Measurements from ENCODE around the gene BEST1.

Gene BEST1

DNA sequence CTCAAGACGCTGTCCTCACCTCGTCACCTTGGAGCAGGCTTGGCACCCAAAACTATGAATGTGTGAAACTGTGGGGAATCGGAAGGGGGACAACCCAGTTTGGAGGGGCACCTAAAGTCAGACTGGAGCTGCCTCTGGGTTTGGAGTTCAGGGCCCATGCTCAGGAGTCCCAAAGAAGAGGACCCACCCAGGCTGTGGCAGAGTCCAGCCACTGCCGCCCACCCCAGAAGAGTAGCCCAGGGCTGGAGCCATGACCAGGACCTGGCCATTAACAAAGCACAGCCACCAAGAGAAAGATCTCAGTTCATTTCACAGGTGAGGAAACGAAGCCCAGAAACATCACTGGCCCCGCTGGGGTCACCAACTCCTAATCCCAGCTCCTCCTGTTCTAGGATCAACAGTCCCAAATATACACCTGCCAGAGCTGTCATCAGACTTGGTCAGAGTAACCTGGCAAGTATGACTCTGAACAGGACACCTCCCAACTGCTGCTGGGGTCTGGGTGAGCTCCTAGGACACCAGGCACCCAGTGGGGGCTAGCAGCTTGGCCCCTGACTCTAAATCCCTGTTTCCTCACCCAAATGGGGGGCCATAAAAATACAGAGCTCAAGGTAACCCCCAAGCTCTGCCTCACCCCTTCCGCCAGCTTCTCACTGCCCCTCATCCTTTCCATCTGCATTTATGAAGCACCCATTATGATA is 35.5 kb upstream of the BEST1 start:
- in situ Hi-C loops (cut with MboI; ENCODE audit: low sequenced_read_pairs): no loop called here

DNA sequence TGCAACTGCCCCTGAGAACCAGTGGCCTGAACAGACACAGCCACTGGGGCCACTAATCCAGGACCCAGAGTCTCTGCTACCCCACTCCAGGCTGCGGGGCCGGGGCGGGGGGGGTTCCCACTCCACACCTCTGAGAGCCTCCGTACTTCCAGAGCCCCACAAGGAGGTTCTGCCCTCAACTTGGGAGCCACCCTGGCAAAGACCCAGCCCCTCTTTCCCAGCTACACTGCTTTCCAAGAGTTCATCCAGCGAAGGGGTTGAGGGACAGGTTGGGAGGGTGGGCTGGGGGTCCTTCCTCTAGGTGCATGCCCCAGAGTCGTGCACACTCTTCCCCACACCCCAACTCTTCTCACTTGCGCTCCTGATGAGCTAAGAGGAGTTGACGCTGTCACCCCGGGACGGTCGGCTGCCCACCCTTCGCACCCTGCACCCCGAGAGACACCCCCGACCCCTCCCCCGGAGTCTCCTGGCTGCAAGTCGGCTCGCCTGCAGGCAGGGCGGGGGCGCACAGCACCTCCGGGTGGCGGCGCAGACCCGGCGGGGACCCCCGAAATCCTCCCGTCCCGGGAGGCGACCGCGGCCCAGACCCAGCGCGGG is 33.3 kb upstream of the BEST1 start:
- in situ Hi-C loops (cut with MboI; ENCODE audit: low sequenced_read_pairs): no loop called here

DNA sequence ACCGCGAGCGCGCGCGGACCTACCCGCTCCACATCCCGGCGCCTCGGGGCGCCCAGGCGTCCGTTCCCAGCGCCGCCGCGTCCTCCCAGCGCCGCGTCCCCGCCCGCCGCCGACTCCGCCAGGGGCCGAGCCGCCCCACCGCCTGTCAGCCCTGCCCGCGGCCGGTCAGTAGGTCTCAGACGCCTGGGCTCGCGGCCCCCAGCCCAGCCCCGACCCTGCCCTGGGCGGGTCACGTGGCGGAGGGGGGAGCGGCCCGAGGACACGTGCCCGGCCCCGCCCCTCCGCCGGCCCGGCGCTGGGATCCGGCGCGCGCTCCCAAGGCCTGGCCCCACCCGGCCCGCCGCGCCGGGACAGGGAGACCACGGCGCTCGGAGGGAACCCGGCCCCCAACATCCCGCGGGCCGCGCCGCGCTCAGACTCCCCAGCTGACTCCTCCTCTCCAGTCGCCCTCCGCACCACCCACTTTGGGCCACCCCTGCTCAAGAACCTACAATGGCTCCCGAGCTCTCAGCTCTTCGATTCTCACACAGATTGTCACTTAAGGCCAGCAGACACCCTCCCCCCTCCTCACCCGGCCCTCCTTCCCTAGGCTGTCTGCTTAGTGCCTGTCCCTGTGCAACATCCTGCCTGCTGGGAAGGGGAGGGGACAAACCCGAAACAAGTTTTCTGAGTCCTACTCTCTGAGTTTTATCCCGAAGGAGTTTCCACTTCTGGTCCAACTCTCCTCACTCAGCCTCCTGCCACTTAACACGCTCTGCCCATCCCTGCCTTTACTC is 32.6 kb upstream of the BEST1 start, which contains the start of gene RAB3IL1:
RAB3IL1 (minus strand) TSS at position 233 of the 776 bp plus-strand sequence; CDS start at position 34, 199 bp downstream.
- in situ Hi-C loops (cut with MboI; ENCODE audit: low sequenced_read_pairs): no loop called here

DNA sequence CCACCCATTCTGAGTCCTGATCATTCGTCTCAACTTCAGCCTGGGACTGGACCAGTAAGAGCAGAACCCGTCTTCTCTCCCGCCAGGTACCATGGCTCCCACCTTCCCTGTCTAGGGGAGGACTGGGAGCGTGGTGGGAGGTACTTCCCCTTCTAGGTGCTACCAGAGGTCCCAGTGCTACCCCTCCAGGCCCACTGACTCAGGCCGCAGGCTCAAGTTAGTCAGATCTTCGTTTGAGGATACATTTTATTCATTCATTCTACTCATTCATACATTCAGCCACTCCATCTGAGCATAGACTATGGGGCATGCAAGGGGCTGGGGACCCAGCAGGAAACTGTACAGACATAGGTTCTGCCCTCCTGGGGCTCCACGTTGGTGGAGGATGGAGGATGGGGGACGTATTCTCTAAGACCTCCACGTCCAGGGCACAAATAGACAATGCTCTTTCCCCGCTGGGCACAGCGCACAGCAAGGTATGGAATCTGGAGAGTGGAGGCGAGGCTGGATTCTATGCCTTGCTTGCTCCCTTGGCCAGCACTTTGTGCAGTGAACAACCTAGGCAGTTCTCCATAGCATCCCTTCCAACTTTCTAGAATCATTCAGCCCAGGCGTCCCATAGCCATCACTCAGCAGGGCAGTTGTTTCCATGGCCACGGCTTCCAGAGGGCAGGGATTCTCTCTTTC is 31.8 kb upstream of the BEST1 start:
- in situ Hi-C loops (cut with MboI; ENCODE audit: low sequenced_read_pairs): no loop called here

DNA sequence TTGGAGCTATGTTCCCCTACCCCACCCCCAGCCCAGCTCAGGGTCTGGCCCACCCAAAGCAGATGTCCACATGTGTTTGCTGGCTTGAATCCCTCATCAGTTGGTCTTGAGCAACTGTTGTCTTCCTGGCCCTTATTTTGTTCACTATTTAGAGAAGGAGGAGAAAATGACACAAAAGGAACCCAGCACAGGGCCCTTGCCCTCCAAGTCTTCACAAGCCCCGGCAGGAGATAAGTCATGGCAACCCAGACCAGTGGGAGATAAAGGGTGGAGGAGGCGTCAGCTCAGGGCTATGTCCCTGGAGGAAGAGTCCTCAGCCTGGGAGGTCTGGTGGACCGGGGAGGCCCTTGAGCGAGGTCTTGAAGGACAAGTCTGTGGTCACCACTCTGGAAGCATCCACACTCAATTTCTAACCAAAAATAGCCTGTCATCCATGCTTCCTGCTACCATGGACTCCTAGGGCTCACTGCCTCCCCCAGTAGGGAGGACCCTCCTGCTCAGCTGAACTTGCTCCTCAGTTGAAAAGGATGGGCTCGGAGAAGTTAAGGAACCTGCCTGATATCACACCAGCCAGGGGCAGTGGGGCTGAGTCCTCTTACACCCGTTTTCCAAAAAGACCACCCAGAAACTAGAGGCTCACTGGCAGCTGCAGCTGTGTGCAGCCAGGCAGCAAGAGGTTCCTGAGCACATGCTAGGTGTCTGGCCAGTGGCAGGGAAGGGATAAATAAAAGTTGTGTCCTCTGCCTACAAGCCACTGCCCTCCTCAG is 31.0 kb upstream of the BEST1 start:
- in situ Hi-C loops (cut with MboI; ENCODE audit: low sequenced_read_pairs): no loop called here

DNA sequence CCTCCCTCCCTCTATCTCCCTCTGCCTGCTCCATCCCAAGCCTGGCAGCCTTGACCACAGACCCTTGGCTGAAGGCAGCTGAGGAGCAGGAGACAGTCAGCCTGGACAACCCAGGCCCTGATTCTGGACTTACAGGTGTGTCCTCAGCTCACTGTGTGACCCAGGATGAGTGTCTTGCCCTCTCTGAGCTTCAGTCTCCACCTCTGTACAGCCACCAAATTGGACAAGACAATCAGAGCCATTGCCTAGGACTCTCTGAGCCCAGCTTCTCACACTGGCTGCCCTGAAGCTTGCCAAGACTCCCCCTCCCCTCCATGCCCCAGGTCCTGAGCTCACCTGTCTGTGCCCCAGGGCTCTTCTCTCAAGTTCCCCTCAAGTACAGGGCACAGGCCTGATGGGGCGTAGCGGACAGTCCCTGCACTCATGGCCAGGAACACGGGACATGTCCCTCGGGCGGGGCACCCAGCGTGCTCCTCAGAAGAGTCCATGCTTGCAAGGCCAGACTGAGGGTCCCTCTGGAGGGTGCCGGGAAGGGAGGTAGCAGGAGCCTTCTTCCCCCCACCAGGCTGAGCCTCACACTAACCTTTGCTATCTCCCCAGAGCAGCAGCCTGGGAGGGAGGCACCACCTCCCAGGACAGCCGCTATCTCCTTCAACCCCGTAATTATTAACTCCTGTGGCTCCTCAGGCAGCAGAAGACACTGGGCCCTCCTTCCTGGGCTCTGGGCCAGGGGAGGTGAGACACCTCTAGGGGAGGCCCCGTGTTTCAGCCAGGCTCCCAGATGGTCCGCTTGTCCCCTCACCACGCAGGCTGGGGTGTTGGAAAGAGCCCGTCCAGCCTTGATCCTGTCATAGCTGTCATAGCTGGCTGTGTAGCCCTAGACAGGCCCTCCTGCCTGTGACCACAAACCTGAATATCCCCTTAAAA is 30.2 kb upstream of the BEST1 start:
- in situ Hi-C loops (cut with MboI; ENCODE audit: low sequenced_read_pairs): no loop called here

DNA sequence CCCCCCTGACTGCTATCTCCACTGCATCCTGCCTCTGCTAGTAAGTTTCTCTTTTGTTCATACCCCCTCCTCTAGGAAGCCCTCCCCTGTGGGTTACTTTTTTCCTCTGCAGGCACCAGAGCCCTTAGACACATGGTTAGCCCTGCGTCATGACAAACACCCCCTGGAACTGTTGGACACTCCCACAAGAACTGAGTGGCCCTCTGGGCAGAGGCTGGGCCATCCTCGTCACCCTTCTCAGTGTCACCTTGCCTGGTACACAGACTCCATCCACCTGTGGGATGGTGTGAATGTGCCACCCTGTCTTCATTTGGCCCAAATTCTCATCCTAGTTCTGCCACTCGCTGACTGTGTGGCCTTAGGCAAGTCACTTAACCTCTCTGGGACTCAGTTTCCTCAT is 28.7 kb upstream of the BEST1 start:
- in situ Hi-C loops (cut with MboI; ENCODE audit: low sequenced_read_pairs): no loop called here

DNA sequence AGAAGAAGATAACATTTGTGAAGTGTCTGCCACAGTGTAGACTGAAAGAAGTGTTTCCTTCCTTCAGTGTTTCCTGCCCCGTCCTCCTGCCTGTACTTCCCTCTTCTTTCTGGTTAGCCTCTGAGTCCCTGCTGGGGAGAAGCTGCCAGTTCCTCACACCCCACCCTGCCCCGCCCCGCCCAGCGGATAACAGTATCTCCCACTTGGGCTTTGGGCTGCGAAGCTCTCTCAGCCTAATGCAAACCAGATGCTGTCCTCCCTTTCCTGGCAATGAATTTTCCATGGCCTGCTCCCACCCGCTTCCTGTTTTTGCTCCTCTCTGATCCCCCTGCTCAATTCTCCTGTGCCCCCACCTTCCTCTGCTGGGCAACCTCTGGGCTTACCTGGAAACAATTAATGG is 27.6 kb upstream of the BEST1 start:
- in situ Hi-C loops (cut with MboI; ENCODE audit: low sequenced_read_pairs): no loop called here

DNA sequence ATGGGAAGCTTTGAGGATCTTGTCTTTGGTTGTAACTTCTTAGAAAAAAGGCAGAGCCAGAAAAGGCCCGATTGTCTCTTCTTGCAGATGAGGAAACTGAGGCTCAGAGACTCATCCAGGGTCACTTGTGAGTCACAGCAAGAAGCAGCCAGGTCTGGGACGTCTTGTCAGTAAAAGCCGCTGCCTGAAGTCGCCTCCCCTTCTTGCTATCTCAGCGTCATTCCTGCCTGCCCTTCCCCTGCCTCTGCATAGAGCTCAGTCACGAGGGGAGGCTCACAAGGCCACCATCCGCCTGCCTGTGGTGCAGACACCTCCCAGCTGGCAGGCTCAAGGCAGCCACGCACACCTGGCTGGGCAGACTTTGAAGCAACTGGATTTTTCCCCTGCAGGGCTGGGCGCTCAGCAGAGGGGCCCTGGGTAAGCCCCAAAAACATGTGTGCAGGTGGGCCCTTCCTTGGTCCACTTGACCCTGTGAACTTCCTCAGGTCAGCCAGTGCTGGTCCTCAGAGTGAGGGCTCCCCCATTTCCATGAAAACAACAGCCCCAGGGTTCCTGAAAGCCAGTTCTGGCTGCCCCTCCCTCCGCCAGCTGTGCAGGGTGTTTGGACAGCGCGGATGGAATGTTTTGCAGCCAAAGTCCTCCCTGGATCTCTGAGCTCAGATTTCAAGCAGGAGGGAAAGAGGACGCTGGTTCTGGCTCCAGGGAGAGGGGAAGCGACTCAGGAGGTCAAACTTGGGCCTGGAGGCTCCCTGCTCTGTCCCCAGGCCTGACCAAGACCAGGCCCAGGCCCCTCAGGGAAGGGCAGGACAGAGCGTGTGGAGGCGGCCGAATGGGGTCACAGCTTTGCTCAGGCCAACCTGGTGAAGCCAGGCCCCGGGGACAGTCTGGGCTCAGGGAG is 26.7 kb upstream of the BEST1 start:
- in situ Hi-C loops (cut with MboI; ENCODE audit: low sequenced_read_pairs): no loop called here

DNA sequence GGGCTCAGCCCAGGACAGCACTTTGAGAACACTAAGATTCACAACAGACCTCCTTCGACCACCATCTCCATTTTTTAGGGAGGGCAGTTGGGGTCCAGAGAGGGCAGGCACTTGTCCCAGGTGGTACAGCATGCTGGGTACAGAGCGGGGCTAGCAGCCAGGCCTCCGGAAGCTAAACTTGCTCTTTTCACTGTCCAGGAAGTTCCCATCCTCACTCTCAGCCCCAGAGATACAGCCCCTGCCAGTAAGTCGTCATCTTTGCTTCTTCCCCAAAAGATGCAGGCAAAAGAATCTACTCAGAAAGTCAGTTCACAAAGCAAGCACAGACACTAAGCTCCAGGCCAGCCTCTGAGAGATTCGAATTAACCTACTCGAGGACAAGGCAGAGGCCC is 26.1 kb upstream of the BEST1 start:
- in situ Hi-C loops (cut with MboI; ENCODE audit: low sequenced_read_pairs): no loop called here

DNA sequence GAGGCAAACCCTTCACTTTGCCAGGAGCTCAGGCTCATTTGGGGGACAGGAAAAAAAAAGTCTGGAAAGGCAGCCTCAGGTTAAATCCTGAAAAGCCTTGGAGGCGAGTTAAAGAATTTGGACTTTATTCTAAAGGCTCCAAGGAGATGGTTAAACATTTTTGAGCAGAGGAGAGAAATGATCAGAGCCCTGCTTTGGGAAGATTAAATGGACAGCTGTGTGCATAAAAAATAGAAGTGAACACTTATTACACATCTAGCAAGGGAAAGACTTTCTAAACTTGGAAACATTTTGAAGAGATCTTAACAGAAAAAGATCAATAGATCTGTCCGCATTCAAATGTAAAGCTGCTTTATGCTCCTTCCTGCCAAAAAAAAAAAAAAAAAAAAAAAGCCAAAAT is 24.4 kb upstream of the BEST1 start:
- in situ Hi-C loops (cut with MboI; ENCODE audit: low sequenced_read_pairs): no loop called here

DNA sequence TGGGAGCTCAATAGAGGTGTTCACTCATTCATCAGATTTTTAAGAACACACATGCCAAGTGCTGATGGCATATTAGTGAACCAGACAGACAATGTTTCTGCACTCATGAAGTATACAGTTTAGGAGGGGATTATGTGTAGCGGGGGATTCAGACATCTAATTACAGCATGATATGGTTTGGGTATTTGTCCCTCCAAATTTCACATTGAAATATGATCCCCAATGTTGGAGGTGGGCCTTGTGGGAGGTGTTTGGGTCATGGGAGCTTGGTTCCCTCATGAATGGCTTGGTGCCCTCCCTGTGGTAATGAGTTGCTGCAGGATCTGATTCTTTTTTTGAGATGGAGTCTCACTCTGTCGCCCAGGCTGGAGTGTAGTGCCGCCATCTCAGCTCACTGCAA is 23.9 kb upstream of the BEST1 start:
- in situ Hi-C loops (cut with MboI; ENCODE audit: low sequenced_read_pairs): no loop called here

DNA sequence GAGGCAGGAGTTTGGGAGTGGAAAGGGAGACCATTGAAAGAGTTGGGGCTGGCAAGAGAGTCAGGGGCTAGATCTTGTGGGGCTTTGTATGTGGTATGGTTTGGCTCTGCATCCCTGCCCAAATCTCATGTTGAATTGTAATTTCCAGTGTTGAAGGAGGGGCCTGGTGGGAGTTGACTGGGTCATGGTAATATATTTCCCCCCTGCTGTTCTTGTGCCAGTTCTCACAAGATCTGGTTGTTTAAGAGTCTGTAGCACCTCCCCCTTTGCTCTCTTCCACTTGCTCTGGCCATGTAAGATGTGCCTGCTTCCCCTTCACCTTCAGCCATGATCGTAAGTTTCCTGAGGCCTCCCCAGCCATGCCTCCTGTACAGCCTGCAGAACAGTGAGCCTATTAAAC is 22.6 kb upstream of the BEST1 start:
- in situ Hi-C loops (cut with MboI; ENCODE audit: low sequenced_read_pairs): no loop called here

DNA sequence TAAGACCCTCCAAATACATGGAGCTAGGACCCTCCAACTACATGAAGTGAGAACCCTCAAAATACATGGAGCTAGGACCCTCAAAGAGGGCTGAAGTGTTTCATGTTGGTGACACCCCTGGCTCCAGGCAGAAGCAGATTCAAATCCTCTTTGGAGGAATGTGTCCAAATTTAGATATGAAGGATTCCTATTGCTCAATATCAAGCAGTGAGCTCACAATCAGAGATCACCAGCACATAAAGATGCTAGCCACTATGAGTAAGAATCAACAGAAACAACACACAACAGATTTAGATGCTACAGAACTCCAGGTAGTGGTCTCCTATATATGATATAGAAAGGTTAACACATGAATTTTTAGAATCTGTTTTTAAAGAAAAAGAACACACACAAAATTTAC is 21.5 kb upstream of the BEST1 start:
- in situ Hi-C loops (cut with MboI; ENCODE audit: low sequenced_read_pairs): no loop called here

DNA sequence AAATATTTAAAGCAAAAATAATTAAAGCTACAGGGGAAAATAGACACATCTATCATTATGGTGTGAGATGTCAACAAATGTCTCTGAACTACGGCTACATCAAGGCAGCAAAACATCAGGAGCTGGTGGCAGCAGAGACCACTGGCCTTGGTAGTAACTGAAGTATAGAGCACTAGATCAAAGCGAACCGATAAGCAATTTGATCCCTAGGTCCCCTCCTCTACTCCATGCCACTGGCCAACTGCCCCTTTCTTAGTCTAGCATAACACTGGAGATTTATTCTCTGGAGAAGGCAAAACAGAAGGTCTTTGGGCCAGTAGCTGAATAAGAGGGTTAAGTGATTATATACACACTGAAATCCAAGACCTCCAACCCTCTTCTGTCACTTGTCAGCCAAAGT is 19.2 kb upstream of the BEST1 start:
- in situ Hi-C loops (cut with MboI; ENCODE audit: low sequenced_read_pairs): no loop called here

DNA sequence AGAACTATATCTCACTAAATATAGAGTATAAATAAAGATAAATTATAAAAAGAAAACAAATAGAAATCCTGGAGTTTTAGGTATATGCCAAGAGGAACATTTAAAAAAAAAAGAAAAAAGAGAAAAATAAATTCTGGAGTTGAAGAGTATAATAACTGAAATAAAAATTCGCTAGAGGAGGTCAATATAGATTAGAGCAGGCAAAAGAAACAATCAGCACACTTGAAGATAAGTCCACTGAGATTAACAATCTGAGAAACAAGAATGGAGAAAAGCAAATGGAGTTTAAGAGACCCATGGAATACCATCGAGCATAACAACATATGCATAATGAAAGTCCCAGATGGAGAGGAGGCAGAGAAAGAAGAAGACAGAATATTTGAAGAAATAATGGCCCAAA is 14.3 kb upstream of the BEST1 start:
- in situ Hi-C loops (cut with MboI; ENCODE audit: low sequenced_read_pairs): no loop called here

DNA sequence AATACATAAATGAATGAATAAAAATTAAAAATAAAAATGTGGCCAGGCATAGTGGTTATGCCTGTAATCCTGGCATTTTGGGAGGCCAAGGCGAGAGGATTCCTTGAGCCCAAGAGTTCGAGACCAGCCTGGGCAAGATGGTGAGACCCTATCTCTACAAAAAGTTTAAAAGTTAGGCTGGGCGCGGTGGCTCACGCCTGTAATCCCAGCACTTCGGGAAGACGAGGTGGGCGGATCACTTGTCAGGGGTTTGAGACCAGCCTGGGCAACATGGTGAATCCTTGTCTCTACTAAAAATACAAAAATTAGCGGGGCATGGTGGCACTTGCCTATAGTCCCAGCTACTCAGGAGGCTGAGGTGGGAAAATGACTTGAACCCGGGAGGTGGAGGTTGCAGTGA is 9.7 kb upstream of the BEST1 start:
- in situ Hi-C loops (cut with MboI; ENCODE audit: low sequenced_read_pairs): no loop called here

DNA sequence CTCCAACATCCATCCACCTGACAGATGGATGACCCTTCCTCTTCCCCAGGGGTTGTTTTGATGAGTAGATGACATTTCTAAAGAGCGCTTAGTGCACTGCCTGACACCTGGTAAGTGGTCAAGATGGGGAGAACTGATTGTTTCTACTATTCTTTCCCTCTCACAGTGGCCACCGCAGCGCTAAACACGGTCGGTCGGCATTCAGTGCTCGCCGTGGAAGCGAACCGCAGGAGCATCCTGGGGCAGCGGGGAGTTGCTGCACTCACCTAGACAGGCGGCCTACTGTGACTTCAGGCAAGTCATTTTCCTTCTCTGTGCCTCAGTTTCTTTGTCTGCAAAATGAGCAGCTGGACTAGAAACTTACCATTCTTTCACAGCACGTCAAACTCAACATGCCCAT is 5.0 kb upstream of the BEST1 start:
- in situ Hi-C loops (cut with MboI; ENCODE audit: low sequenced_read_pairs): no loop called here

DNA sequence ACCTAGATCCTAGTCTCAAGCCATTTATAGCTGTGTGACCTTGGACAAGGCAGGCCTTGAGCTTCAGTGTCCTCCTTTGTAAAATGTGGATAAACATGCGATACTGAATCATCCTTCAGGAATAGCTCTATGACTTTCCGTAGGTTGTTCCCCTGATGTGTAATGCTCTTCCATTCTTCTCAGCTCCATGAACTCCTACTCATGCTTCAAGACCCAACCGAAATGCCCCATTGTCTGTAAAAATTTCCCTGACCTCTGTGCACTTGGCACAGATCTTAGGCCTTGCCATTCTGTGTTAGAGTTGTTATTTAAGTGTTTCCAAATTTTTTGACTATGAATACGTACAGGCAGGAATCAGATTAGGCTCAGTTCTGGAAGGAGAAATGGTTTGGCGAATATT is 3.3 kb upstream of the BEST1 start:
- in situ Hi-C loops (cut with MboI; ENCODE audit: low sequenced_read_pairs): no loop called here

Measured in HL-60/S4 treated with phorbol 12-myristate 13-acetate at 8.2 ng/mL for 4 days and 3 days (cell line).